Medulla oblongata (tissue), 1 donor: ENCODE measurements around the gene SZT2.
A peak's percentile ranks its signal among the peaks of the same experiment; 100 is the strongest.
"Not testable (repeated sequence)": the region's sequence is repeated elsewhere in the genome, so short reads cannot be mapped to it uniquely, and the experiment has no call there.

Experiments
- DNase-seq: peaks from one replicate; pipeline ENCODE4 v3.0.0-alpha.2; 2015; ENCODE audit errors: extremely low spot score

Gene SZT2

GRCh38 chr1:43454270-43455011 is 64.7 kb downstream of the SZT2 start:
- DNase-seq, result peak; percentile 88

- DNase-seq, result peak; percentile 28
Measured at GRCh38 chr1:43455213-43455889, 65.7 kb downstream of the SZT2 start.

GRCh38 chr1:43458379-43458778 is 68.7 kb downstream of the SZT2 start:
- DNase-seq, result not testable (repeated sequence)

GRCh38 chr1:43460988-43461693 is 71.4 kb downstream of the SZT2 start:
- DNase-seq, result no peak

GRCh38 chr1:43463479-43463878 is 73.8 kb downstream of the SZT2 start:
- DNase-seq, result no peak

GRCh38 chr1:43464681-43465504 is 75.2 kb downstream of the SZT2 start:
- no peak for DNase-seq

- no peak for DNase-seq
Measured at GRCh38 chr1:43465505-43466067, 75.9 kb downstream of the SZT2 start.

GRCh38 chr1:43466403-43466802 is 76.7 kb downstream of the SZT2 start:
- DNase-seq, result no peak

DNA sequence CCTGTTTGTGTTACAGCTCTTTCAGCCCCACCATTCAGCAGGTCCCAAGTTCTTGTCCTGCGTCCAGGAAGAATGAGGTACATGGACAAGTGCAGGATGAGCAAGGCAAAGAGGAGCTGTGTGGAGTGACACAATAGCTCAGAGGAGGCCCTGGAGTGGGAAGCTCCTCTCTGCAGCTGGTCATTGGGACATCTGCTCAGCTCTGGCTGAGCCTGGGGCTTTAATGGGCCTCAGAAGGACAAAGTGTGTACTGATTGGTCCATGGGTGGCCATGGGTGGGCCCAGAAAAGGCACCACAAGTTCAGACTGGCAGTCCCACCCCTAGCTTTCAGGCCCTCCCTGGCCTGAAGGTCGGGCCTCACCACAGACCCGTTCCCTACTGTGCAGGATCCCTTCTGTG is 78.7 kb downstream of the SZT2 start:
- DNase-seq, result no peak

- DNase-seq, result no peak
Measured at GRCh38 chr1:43469932-43470331, 80.2 kb downstream of the SZT2 start.

- DNase-seq, result no peak
Measured at GRCh38 chr1:43472087-43472462, 82.4 kb downstream of the SZT2 start.

DNA sequence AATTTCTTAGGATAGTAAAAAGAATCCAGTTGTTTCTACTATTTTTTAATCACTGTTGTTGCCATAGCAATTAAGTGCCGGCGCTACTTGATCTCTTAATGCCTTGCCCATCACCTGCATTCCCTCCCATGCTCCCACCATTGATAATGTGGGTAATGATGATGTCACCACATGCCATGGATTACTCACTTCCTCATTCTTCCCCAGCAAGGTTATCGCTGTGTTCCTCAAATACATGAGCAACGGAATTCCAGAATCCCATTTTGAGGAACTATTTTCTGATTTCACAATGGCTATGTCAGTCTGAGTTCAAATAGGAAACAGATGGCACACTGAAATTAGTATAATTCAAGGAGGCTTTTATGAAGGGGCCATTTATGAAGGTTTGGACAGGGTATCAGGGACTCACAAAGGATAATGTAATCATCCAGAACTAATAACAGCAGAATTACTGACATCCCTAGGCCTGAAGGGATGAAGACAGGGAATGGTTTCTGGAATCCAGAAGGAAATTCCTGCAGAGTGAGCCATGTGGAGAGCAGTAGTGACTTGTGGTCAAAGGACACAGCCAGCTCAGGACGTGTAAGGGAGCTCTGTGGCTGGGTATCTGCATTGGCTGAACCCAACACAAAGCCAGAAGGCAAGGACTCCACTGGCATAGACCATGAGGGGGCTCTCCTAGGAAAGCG is 82.9 kb downstream of the SZT2 start:
- DNase-seq, result not testable (repeated sequence)

- DNase-seq, result no peak
Measured at GRCh38 chr1:43473463-43473862, 83.8 kb downstream of the SZT2 start.

DNA sequence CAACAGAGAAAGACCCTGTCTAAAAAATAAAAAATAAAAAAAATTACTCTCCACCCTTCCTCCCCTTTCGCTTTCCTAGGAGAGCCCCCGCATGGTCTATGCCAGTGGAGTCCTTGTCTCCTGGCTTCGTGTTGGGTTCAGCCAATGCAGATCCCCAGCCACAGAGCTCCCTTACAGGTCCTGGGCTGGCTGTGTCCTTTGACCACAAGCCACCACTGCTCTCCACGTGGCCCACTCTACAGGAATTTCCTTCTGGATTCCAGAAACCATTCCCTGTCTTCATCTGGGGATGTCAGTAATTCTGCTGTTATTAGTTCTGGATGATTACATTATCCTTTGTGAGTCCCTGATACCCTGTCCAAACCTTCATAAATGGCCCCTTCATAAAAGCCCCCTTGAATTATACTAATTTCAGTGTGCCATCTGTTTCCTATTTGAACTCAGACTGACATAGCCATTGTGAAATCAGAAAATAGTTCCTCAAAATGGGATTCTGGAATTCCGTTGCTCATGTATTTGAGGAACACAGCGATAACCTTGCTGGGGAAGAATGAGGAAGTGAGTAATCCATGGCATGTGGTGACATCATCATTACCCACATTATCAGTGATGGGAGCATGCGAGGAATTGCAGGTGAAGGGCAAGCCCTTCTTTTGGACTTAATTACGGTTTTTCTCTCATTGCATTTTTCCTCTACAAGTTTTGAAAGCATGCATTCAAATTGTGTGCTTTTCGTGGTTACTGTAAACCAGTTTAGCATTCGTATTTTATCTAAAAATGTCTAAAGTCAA is 86.1 kb downstream of the SZT2 start:
- DNase-seq, result not testable (repeated sequence)

DNA sequence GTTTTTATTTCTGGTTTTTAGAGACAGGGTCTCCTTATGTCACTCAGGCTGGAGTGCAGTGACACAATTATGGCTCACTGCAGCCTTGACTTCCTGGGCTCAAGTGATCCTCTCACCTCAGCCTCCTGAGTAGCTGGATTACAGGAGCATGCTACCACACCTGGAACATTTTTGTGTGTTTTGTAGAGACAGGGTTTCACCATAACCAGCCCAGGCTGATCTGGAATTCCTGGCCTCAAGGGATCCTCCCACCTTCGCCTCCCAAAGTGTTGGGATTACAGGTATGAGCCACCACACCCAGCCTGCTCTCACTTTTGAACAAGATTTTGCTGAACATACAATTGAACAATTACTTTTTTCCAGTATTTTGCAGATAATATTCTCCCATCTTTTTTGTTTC is 88.0 kb downstream of the SZT2 start:
- no peak for DNase-seq

- DNase-seq, result no peak
Measured at GRCh38 chr1:43479414-43479813, 89.7 kb downstream of the SZT2 start.

GRCh38 chr1:43481491-43481890 is 91.8 kb downstream of the SZT2 start:
- DNase-seq, result no peak

GRCh38 chr1:43482215-43482614 is 92.5 kb downstream of the SZT2 start:
- no peak for DNase-seq

DNA sequence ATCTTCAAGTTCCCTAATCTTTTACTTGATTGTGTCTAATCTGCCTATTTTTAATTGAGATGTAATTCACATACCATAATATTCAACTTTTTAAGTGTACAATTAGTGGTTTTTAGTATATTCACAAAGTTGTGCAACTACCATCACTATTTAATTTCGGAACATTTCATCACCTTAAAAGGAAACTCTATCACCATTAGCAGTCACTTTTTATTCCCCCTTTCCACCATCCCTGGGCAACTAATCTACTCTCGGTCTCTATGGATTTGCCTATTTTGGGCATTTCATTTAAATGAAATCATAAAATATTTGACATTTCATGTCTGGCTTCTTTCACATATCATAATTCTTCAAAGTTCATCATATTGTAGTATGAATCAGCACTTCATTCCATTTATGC is 94.7 kb downstream of the SZT2 start:
- no peak for DNase-seq

DNA sequence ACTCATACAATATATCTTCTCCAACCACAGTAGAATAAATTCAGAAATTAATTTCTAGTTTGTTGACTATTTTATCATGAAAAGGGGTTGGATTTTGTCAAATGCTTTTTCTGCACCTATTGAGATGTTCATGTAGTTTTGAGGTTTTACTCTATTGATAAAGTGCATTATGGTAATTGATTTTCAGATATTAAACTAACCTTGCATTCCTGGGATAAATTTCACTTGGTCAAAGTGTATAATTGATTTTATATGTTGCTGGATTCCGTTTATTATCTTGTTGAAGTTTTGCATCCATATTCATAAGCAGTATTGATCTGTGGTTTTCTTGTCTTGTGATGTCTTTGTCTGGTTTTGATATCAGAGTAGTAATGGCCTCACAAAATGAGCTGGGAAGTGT is 98.5 kb downstream of the SZT2 start:
- DNase-seq, result no peak
